Osteoblast (primary cell): Measurements from ENCODE around the gene DIP2C. TPM values are rescaled to one million over a fixed set of nuclear protein-coding genes. Genes with fewer than 3 reads are reported as not detected.

Source experiments
- DNase-seq: peaks from one replicate; pipeline ENCODE4 v3.0.0; 2011; ENCODE audit warnings: low spot score, mixed read lengths; ENCODE audit not compliant: insufficient read length; ENCODE audit errors: missing footprints
- H2AFZ ChIP-seq: 2 replicates; pipeline ENCODE4 v1.6.0; 2011; ENCODE audit warnings: mild to moderate bottlenecking, low read length
- H3K27ac ChIP-seq: 2 replicates; pipeline ENCODE4 v1.5.1; 2011; ENCODE audit warnings: mild to moderate bottlenecking, low read depth, low read length, moderate library complexity
- H3K27me3 ChIP-seq: 2 replicates; pipeline ENCODE4 v1.6.0; 2012; ENCODE audit warnings: mild to moderate bottlenecking, control low read depth, inconsistent platforms, low read length, moderate library complexity; ENCODE audit not compliant: insufficient read depth
- H3K36me3 ChIP-seq: 2 replicates; pipeline ENCODE4 v1.5.1; 2011; ENCODE audit warnings: mild to moderate bottlenecking, low read length, control low read depth, moderate library complexity; ENCODE audit not compliant: insufficient read depth
- H3K4me1 ChIP-seq: 2 replicates; pipeline ENCODE4 v1.5.1; 2011; ENCODE audit warnings: mild to moderate bottlenecking, low read length, control low read depth, moderate library complexity; ENCODE audit not compliant: insufficient read depth
- H3K4me2 ChIP-seq: 2 replicates; pipeline ENCODE4 v1.6.0; 2011; ENCODE audit warnings: mild to moderate bottlenecking, low read length; ENCODE audit not compliant: insufficient read depth
- H3K4me3 ChIP-seq: fragments of 200-600 bp; sonication (generic); 3 replicates; pipeline ENCODE4 v1.5.1; 2012; ENCODE audit warnings: mild to moderate bottlenecking, low read length, inconsistent platforms; ENCODE audit not compliant: insufficient read depth
- H3K79me2 ChIP-seq: 2 replicates; pipeline ENCODE4 v1.6.0; 2012; ENCODE audit warnings: mild to moderate bottlenecking, low read length, control low read depth, inconsistent platforms; ENCODE audit not compliant: insufficient read depth
- H3K9me3 ChIP-seq: 2 replicates; pipeline ENCODE4 v1.5.1; 2011; ENCODE audit warnings: low read depth, low read length, control low read depth
- H4K20me1 ChIP-seq: 2 replicates; pipeline ENCODE4 v1.6.0; 2012; ENCODE audit warnings: mild to moderate bottlenecking, low read length, control low read depth; ENCODE audit not compliant: insufficient read depth
- total RNA-seq: library from RNA; depleted of rRNA; stranded (reverse); fragments of >200 nt; gene quantifications from 2 replicates; pipeline ENCODE4 v1.2.3, GENCODE V29; 2012
- TF ChIP-seq, protein P1 (sequence below): IDR thresholded peaks from 2 replicates; pipeline ENCODE4 v1.5.1; 2011; ENCODE audit warnings: mild to moderate bottlenecking, low read depth, low read length, moderate library complexity; ENCODE audit errors: extremely low read depth

Gene DIP2C
- total RNA-seq, 1 donor: 36.9 TPM

DNA sequence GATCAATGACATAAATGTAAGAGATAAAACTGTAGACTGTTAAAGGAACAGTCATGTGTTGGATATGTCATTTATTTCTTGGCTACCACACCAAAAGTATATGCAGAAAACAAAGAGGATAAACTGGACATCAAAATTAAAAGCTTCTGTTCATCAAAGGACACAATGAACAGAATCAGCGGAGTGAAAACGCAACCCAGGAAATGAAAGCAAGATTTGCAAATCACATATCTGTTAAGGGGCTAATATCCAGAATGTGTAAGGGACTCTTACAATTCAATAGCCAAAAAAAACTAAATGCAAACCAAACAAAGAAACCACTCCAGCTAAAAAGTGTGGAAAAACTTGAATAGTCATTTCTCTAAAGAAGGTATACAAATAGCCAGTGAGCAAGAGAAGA lies 390.0 kb downstream of the DIP2C start:
- Histone ChIP-seq H2AFZ (no peak overlapping the region), H3K27me3 (no peaks in the 10 kb centered on the region), H3K36me3 (peaks cover 4% of the 10 kb centered on the region), H3K27ac (no peak overlapping the region), H3K4me1 (peaks cover 10% of the 10 kb centered on the region), H3K9me3 (no peaks in the 10 kb centered on the region), H3K4me3 (no peak overlapping the region), H3K79me2 (no peaks in the 10 kb centered on the region), H4K20me1 (no peaks in the 10 kb centered on the region), H3K4me2 (no peak overlapping the region)
- no peak for DNase-seq
- TF ChIP-seq, protein P1, sequence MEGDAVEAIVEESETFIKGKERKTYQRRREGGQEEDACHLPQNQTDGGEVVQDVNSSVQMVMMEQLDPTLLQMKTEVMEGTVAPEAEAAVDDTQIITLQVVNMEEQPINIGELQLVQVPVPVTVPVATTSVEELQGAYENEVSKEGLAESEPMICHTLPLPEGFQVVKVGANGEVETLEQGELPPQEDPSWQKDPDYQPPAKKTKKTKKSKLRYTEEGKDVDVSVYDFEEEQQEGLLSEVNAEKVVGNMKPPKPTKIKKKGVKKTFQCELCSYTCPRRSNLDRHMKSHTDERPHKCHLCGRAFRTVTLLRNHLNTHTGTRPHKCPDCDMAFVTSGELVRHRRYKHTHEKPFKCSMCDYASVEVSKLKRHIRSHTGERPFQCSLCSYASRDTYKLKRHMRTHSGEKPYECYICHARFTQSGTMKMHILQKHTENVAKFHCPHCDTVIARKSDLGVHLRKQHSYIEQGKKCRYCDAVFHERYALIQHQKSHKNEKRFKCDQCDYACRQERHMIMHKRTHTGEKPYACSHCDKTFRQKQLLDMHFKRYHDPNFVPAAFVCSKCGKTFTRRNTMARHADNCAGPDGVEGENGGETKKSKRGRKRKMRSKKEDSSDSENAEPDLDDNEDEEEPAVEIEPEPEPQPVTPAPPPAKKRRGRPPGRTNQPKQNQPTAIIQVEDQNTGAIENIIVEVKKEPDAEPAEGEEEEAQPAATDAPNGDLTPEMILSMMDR: no peak

DNA sequence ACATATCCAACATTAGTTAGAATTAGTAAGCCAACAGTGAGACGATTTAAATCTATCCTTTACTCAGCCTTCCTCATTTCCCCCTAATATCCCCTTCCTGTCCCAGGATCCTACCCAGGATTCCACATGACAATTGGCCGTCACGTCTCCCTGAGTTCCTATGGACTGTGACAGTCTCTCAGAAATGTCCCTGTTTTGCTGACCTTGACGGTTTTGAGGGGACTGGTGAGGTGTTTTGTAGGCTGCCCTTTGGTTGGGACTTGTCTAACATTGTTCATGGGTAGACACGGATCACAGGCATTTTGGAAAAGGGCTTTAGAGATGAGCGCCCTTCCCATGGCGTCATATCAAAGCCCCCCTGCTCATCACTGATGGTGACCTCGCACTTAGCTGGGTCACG lies 391.4 kb downstream of the DIP2C start:
- Histone ChIP-seq H3K36me3 (peaks cover 4% of the 10 kb centered on the region), H3K79me2 (no peaks in the 10 kb centered on the region), H3K4me1 (peaks cover 10% of the 10 kb centered on the region), H4K20me1 (peaks cover under 1% of the 10 kb centered on the region), H3K27ac (peak overlapping the region; percentile 69), H3K9me3 (no peaks in the 10 kb centered on the region), H3K4me3 (no peak overlapping the region), H2AFZ (no peak overlapping the region), H3K27me3 (no peaks in the 10 kb centered on the region), H3K4me2 (peak overlapping the region; percentile 66)
- no peak for DNase-seq
- TF ChIP-seq, protein P1: no peak

DNA sequence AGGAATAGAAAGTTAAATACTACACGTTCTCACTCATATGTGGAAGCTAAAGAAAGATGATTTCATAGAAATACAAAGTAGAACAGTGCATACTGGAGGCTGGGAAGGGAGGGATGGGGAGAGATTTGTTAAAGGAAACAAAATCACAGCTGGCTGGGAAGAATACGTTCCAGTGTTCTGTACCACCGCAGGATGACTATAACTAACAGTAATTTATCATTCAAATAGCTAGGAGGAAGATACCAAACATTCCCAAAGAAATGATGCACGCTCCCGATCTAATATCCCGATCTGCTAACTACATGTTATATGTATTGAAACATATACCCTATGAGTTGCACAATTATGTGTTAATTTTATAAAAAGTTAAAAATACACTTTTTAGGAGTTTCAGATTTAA lies 391.9 kb downstream of the DIP2C start:
- DNase-seq: peak; percentile 80
- Histone ChIP-seq H2AFZ (no peak overlapping the region), H3K27ac (peak overlapping the region; percentile 69), H3K9me3 (no peaks in the 10 kb centered on the region), H3K36me3 (peaks cover 4% of the 10 kb centered on the region), H3K4me1 (peaks cover 10% of the 10 kb centered on the region), H3K4me3 (no peak overlapping the region), H3K4me2 (peak overlapping the region; percentile 66), H3K79me2 (no peaks in the 10 kb centered on the region), H3K27me3 (no peaks in the 10 kb centered on the region), H4K20me1 (peaks cover 5% of the 10 kb centered on the region)
- TF ChIP-seq, protein P1: no peak

DNA sequence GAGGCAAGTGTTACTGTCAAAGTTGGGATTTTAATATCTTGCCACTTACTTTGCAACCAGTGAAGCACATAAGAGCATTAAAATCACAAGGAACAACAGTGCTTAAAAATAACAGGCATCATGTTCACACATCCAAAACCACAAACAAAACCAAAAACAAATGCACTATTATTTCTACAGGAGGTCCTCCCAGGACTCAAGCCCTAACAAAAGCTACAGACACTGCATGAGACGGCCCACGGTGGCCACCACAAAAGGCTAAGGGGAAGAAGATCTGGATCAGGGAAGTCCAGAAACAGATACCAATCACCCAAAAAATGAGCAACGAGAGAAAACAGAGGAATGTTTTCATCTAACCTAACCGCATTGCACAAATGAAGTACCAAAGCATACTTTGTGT lies 395.8 kb downstream of the DIP2C start:
- peaks cover 5% of the 10 kb centered on the region for H4K20me1 ChIP-seq

More for the DNA sequence above, 395.8 kb downstream of the DIP2C start:
- Histone ChIP-seq H3K36me3 (peaks cover 7% of the 10 kb centered on the region), H3K27ac (no peak overlapping the region), H3K27me3 (no peaks in the 10 kb centered on the region), H3K4me3 (no peak overlapping the region), H3K4me1 (peaks cover 10% of the 10 kb centered on the region), H2AFZ (no peak overlapping the region), H3K79me2 (no peaks in the 10 kb centered on the region), H3K4me2 (no peak overlapping the region), H3K9me3 (no peaks in the 10 kb centered on the region)
- TF ChIP-seq, protein P1: no peak
- no peak for DNase-seq
